Epithelial cell of esophagus (primary cell): ENCODE data around the gene DSP.
A peak's percentile ranks its signal among the peaks of the same experiment; 100 is the strongest.

Experiments
- DNase-seq: peaks from one replicate; pipeline ENCODE4 v3.0.0; 2010; ENCODE audit warnings: low read depth
- H3K4me3 ChIP-seq: 2 replicates; pipeline ENCODE4 v1.5.1; 2011; ENCODE audit warnings: mild to moderate bottlenecking, low read length, control low read depth
- CTCF ChIP-seq: IDR thresholded peaks from 2 replicates; pipeline ENCODE4 v1.5.1; 2011; ENCODE audit warnings: low read depth, mild to moderate bottlenecking, low read length, control low read depth, inconsistent platforms; ENCODE audit not compliant: insufficient read depth; ENCODE audit errors: missing control alignments

The DSP gene

GRCh38 chr6:7556394-7557106, 15.1 kb downstream of the DSP start:
- no peak overlapping the region for H3K4me3 ChIP-seq
- no peak for TF ChIP-seq CTCF
- DNase-seq = no peak

GRCh38 chr6:7557652-7558051, 16.2 kb downstream of the DSP start:
- TF ChIP-seq CTCF = no peak
- no peak overlapping the region for H3K4me3 ChIP-seq
- DNase-seq = no peak

GRCh38 chr6:7558781-7559180, 17.3 kb downstream of the DSP start:
- no peak for TF ChIP-seq CTCF
- no peak for DNase-seq
- H3K4me3 ChIP-seq = no peak overlapping the region

- DNase-seq = peak; percentile 54
- no peak for TF ChIP-seq CTCF
These were observed 17.7 kb downstream of the DSP start for GRCh38 chr6:7559196-7559595.

GRCh38 chr6:7559651-7560385, 18.3 kb downstream of the DSP start:
- no peak for TF ChIP-seq CTCF
- H3K4me3 ChIP-seq = no peak overlapping the region
- peak; percentile 87 for DNase-seq

More at GRCh38 chr6:7559196-7559595, 17.7 kb downstream of the DSP start:
- H3K4me3 ChIP-seq = no peak overlapping the region

- no peak for TF ChIP-seq CTCF
- peak; percentile 88 for DNase-seq
- no peak overlapping the region for H3K4me3 ChIP-seq
These were observed 19.9 kb downstream of the DSP start for GRCh38 chr6:7561153-7561964.
